Heart left ventricle (tissue), 13 donors: ENCODE measurements around the gene RNU5B-1.

Experiments used
- POLR2A ChIP-seq, 2 donors: fragments of 450-650 bp; IDR thresholded peaks; one replicate each; pipeline ENCODE4 v1.6.1; 2017; ENCODE audit warnings: antibody characterized with exemption in 2 of 2, mild to moderate bottlenecking in 2 of 2, moderate library complexity in 2 of 2
- TF ChIP-seq, protein P1 (sequence below), 12 donors: fragments of 200-600 bp; sonication (generic) in 4 of 12; IDR thresholded peaks; one replicate each; pipeline versions ENCODE4 v1.5.0 to v1.8.0; 2018 to 2022; ENCODE audit warnings: antibody characterized with exemption in 12 of 12, mild to moderate bottlenecking in 5 of 12
- donor health status: ischemic (EF 13 %, LVEDD 7.1; RV severe dilation, severe dysfunction).
- donor health status: DM: no; HTN: yes; CAD: no.
- donor health status: DM: no; HTN: no; CAD: no.
- donor health status: ischemic (EF 25% LVEDD 6.9; RV normal size, moderate dysfunction).
- donor health status: ischemic (EF 25% LVEDD 5.7; RV mildly dilated, moderate dysfunction).
- donor health status: ischemic (EF 35%, LVEDD 5.7; RV mildly dilated, moderate dysfunction).
- donor health status: nonischemic (EF 11% LVEDD 7.7; RV severe dilation, severe dysfunction).
- donor health status: DM: yes; HTN: yes; CAD: no.
- donor health status: PGD.
- donor health status: ischemic (EF 29% LVEDD 5.4; RV normal size, mild dysfunction).
- donor health status: nonischemic (EF 23%, LVEDD 6.1; RV moderate dilation, normal function).

DNA sequence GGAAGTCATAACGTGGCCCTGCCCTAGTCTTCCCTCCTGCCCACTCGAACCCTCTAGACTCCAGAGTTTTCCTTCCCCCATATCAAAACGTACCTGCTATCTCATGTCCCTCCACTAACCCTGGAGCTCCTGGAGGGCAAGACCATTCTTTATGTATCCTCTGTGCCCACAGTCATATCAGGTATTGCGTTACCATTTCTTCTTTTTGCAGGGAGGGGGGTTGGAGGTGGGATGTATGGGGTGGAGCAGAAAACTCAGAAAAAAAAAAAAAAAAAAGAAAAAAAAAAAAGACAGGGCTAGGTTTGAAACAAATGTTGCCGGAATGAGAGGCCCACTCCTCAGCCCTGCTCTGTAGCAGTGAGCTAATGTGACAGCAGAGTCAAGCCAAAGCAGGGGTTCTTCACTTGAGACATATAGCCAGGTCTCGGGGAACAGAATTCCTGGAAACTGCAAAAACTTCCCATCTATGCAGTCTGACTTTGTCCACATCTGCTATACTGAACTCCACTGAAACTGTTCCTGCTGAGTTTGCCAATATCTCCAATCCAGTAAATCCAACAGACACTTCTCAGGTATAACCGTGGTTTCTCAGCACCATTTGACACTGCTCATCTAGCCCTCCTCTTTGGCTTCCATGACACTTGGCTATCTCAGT, 48.9 kb upstream of the RNU5B-1 start:
- TF ChIP-seq, protein P1, sequence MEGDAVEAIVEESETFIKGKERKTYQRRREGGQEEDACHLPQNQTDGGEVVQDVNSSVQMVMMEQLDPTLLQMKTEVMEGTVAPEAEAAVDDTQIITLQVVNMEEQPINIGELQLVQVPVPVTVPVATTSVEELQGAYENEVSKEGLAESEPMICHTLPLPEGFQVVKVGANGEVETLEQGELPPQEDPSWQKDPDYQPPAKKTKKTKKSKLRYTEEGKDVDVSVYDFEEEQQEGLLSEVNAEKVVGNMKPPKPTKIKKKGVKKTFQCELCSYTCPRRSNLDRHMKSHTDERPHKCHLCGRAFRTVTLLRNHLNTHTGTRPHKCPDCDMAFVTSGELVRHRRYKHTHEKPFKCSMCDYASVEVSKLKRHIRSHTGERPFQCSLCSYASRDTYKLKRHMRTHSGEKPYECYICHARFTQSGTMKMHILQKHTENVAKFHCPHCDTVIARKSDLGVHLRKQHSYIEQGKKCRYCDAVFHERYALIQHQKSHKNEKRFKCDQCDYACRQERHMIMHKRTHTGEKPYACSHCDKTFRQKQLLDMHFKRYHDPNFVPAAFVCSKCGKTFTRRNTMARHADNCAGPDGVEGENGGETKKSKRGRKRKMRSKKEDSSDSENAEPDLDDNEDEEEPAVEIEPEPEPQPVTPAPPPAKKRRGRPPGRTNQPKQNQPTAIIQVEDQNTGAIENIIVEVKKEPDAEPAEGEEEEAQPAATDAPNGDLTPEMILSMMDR (IDR thresholded peaks at IDR 0.05) = no peak
- no peak for TF ChIP-seq POLR2A (IDR thresholded peaks at IDR 0.05)
